Prostate gland (tissue), 2 donors: ENCODE measurements around the gene FOXP2. TPM values are rescaled to one million over a fixed set of nuclear protein-coding genes. Genes with fewer than 3 reads are reported as not detected.

Source experiments
- DNase-seq: peaks from one replicate; pipeline ENCODE4 v3.0.0-alpha.2; 2019; ENCODE audit warnings: low spot score
- H3K27ac ChIP-seq, 2 donors: fragments of 200-600 bp; sonication (generic); 2 replicates each; pipeline ENCODE4 v1.5.1; 2017 to 2019
- H3K27me3 ChIP-seq: fragments of 200-600 bp; sonication (generic); replicated peaks from 2 replicates; pipeline ENCODE4 v1.5.1; 2019; ENCODE audit not compliant: insufficient read depth
- H3K36me3 ChIP-seq, 2 donors: fragments of 200-600 bp; sonication (generic); 1 replicate in 1 of 2; 2 replicates in 1 of 2; pipeline versions ENCODE4 v1.5.1 to v1.8.1; 2017 to 2019
- H3K4me1 ChIP-seq: fragments of 200-600 bp; sonication (generic); replicated peaks from 2 replicates; pipeline ENCODE4 v1.5.1; 2019
- H3K4me3 ChIP-seq, 2 donors: fragments of 200-600 bp; sonication (generic); 2 replicates each; pipeline ENCODE4 v1.5.1; 2017 to 2019
- H3K9me3 ChIP-seq: fragments of 200-600 bp; sonication (generic); 2 replicates; pipeline ENCODE4 v1.5.1; 2017
- CTCF ChIP-seq, 4 experiments: fragments of 200-600 bp in 2 of 4; fragments of 450-650 bp in 2 of 4; sonication (generic) in 2 of 4; IDR thresholded peaks; 1 replicate in 3 of 4; 2 replicates in 1 of 4; pipeline ENCODE4 v1.5.1; 2016 to 2019; ENCODE audit warnings: antibody characterized with exemption in 4 of 4, mild to moderate bottlenecking in 2 of 4, moderate library complexity in 2 of 4
- POLR2A ChIP-seq: fragments of 450-650 bp; IDR thresholded peaks from one replicate; pipeline ENCODE4 v1.6.1; 2016; ENCODE audit warnings: antibody characterized with exemption, mild to moderate bottlenecking
- POLR2AphosphoS5 ChIP-seq: sonication (generic); formaldehyde crosslinking; IDR thresholded peaks from one replicate; pipeline ENCODE4 v1.6.1; 2017; ENCODE audit warnings: antibody characterized with exemption
- WGBS: methylation state at CpG from one replicate; pipeline ENCODE4 v1.1.5; 2018; 5-methylcytosine and 5-hydroxymethylcytosine counted together
- intact Hi-C: fragments of 100-400 bp; cut with DNase I; formaldehyde crosslinking; loops from one replicate; pipeline ENCODE4 v1.14.2; 2022
- total RNA-seq, 2 donors: library from RNA; depleted of rRNA; stranded (reverse); fragments of >200 nt; gene quantifications; one replicate each; pipeline ENCODE4 v1.1.0, GENCODE V29; 2016

FOXP2 gene
- total RNA-seq, 2 donors from 2014 or later, result 4.9 to 5.6 TPM

- Histone ChIP-seq H3K4me1 (no peaks in the 10 kb centered on the region), H3K27me3 (no peaks in the 10 kb centered on the region), H3K27ac (no peak overlapping the region), H3K9me3 (no peaks in the 10 kb centered on the region), H3K36me3 (no peaks in the 10 kb centered on the region), H3K4me3 (no peak overlapping the region)
- no peak for TF ChIP-seq POLR2AphosphoS5
- no peak for TF ChIP-seq CTCF (IDR thresholded peaks at IDR 0.05)
- TF ChIP-seq POLR2A, result no peak
- intact Hi-C loops, result loop anchor here (5.0 to 10.0 kb wide), 2 partner anchors 245 to 577 kb away; partner anchors contain the start of gene FOXP2
- 46% methylated on average over 7 of the region's 7 CpGs for WGBS
- no peak for DNase-seq
Observed at GRCh38 chr7:114659409-114660125, 245.0 kb downstream of the FOXP2 start.

- TF ChIP-seq POLR2AphosphoS5, result no peak
- TF ChIP-seq POLR2A, result no peak
- no peak for TF ChIP-seq CTCF (IDR thresholded peaks at IDR 0.05)
- 3% methylated on average over 1 of the region's 1 CpG for WGBS
- Histone ChIP-seq H3K9me3 (no peaks in the 10 kb centered on the region), H3K4me1 (no peaks in the 10 kb centered on the region), H3K4me3 (no peak overlapping the region), H3K27me3 (no peaks in the 10 kb centered on the region), H3K36me3 (no peaks in the 10 kb centered on the region), H3K27ac (no peak overlapping the region)
- no peak for DNase-seq
- intact Hi-C loops, result loop anchor here (5.0 to 10.0 kb wide), 2 partner anchors 245 to 578 kb away; partner anchors contain the start of gene FOXP2
Observed at GRCh38 chr7:114660126-114660486, 245.5 kb downstream of the FOXP2 start.

- Histone ChIP-seq H3K27ac (no peak overlapping the region), H3K9me3 (no peaks in the 10 kb centered on the region), H3K27me3 (no peaks in the 10 kb centered on the region), H3K4me1 (no peaks in the 10 kb centered on the region), H3K36me3 (no peaks in the 10 kb centered on the region), H3K4me3 (no peak overlapping the region)
- no peak for DNase-seq
- 99% methylated on average over 2 of the region's 2 CpGs for WGBS
- TF ChIP-seq POLR2AphosphoS5 (no peak), CTCF (IDR thresholded peaks at IDR 0.05) (no peak), POLR2A (no peak)
- intact Hi-C loops, result loop anchor here (5.0 to 10.0 kb wide), 2 partner anchors 246 to 578 kb away; partner anchors contain the start of gene FOXP2
Observed at GRCh38 chr7:114660753-114661152, 246.1 kb downstream of the FOXP2 start.

GRCh38 chr7:114662002-114662677, 247.5 kb downstream of the FOXP2 start:
- no peak overlapping the region for H3K4me3 ChIP-seq
- WGBS, result 76% methylated on average over 6 of the region's 6 CpGs
- intact Hi-C loops, result loop anchor here (5.0 to 10.0 kb wide), 2 partner anchors 247 to 580 kb away; partner anchors contain the start of gene FOXP2
- H3K36me3 ChIP-seq, result no peaks in the 10 kb centered on the region
- no peaks in the 10 kb centered on the region for H3K4me1 ChIP-seq
- no peaks in the 10 kb centered on the region for H3K9me3 ChIP-seq
- H3K27me3 ChIP-seq, result no peaks in the 10 kb centered on the region
- no peak overlapping the region for H3K27ac ChIP-seq
- DNase-seq, result no peak
- TF ChIP-seq POLR2AphosphoS5 (no peak), POLR2A (no peak), CTCF (IDR thresholded peaks at IDR 0.05) (no peak)
